ENCODE results near the gene MANBA.

Gene MANBA

DNA sequence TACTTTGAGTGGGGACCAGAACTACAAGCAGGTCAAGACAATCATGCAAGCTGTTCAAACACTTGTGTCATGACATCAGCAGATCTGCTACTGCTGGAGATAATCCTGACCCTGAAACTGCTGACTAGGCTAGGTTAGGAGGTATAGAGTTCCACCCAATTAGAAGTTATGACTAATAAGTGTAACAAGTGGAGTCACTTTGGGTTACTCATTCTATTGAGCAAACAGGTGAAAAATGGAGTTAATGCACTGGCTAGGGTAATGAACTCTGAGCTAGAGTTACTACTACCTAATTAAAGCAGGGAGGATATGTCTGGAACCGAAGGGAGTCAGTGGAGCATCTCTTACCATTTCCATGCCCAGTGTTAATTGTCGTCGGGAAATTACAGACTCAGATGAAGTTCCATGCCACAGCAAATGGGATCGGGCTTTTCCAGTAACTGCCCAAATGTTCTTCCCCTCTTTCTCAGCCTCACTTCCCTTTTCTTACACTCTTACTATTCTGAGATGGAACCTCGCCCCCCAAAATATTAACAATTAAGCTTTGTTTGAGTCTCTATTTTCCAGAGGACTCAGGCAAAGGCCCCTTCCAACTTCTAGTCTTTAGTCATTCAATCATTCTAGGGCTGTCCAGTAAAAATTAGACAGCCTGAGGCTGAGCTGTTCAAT is 19.8 kb upstream of the MANBA start:
- Histone ChIP-seq H3K27me3 (ENCODE audit: control insufficient read depth, low read length) (peaks cover 6% of the 10 kb centered on the region; the same call in 1 of the 2 replicates), H3K4me2 (ENCODE audit: low read length) (no peak overlapping the region), H3F3A (ENCODE audit: control insufficient read depth, insufficient read depth) (no peaks in the 10 kb centered on the region), H3K79me2 (ENCODE audit: control insufficient read depth, low read length) (no peaks in the 10 kb centered on the region), H3K9me3 (ENCODE audit: control insufficient read depth, insufficient read depth, low read length) (no peaks in the 10 kb centered on the region), H3K4me1 (ENCODE audit: control insufficient read depth, low read length) (no peaks in the 10 kb centered on the region), H3K9me2 (replicated peaks; ENCODE audit: control insufficient read depth, low read length) (no peaks in the 10 kb centered on the region), H4K20me1 (ENCODE audit: control insufficient read depth, insufficient read depth, low read depth, low read length) (no peaks in the 10 kb centered on the region), H3K27ac (ENCODE audit: low read depth, low read length) (no peak overlapping the region), H3K4me3 (ENCODE audit: low read length) (no peak overlapping the region), H3K36me3 (ENCODE audit: control insufficient read depth, low read length) (no peaks in the 10 kb centered on the region)
- TF ChIP-seq, protein P1, sequence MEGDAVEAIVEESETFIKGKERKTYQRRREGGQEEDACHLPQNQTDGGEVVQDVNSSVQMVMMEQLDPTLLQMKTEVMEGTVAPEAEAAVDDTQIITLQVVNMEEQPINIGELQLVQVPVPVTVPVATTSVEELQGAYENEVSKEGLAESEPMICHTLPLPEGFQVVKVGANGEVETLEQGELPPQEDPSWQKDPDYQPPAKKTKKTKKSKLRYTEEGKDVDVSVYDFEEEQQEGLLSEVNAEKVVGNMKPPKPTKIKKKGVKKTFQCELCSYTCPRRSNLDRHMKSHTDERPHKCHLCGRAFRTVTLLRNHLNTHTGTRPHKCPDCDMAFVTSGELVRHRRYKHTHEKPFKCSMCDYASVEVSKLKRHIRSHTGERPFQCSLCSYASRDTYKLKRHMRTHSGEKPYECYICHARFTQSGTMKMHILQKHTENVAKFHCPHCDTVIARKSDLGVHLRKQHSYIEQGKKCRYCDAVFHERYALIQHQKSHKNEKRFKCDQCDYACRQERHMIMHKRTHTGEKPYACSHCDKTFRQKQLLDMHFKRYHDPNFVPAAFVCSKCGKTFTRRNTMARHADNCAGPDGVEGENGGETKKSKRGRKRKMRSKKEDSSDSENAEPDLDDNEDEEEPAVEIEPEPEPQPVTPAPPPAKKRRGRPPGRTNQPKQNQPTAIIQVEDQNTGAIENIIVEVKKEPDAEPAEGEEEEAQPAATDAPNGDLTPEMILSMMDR (IDR thresholded peaks at IDR 0.05; ENCODE audit: low read depth, low read length, poor library complexity, severe bottlenecking) = no peak
- TF ChIP-seq EZH2phosphoT487 (IDR thresholded peaks at IDR 0.05; ENCODE audit: borderline replicate concordance, low read length) = no peak

GRCh38 chr4:102779204-102779603 is 18.4 kb upstream of the MANBA start:
- no peaks in the 10 kb centered on the region for H3K36me3 ChIP-seq (ENCODE audit: control insufficient read depth, low read length)
- H3K4me2 ChIP-seq (ENCODE audit: low read length) = no peak overlapping the region
- H3K9me3 ChIP-seq (ENCODE audit: control insufficient read depth, insufficient read depth, low read length) = no peaks in the 10 kb centered on the region
- no peaks in the 10 kb centered on the region for H3K79me2 ChIP-seq (ENCODE audit: control insufficient read depth, low read length)
- H3K27ac ChIP-seq (ENCODE audit: low read depth, low read length) = no peak overlapping the region
- no peak overlapping the region for H3K4me3 ChIP-seq (ENCODE audit: low read length)
- no peaks in the 10 kb centered on the region for H3K9me2 ChIP-seq (replicated peaks; ENCODE audit: control insufficient read depth, low read length)
- no peaks in the 10 kb centered on the region for H3K4me1 ChIP-seq (ENCODE audit: control insufficient read depth, low read length)
- H3K27me3 ChIP-seq (ENCODE audit: control insufficient read depth, low read length) = peaks cover 6% of the 10 kb centered on the region; the same call in 1 of the 2 replicates
- no peaks in the 10 kb centered on the region for H3F3A ChIP-seq (ENCODE audit: control insufficient read depth, insufficient read depth)
- TF ChIP-seq, protein P1 (IDR thresholded peaks at IDR 0.05; ENCODE audit: low read depth, low read length, poor library complexity, severe bottlenecking) = no peak
- TF ChIP-seq EZH2phosphoT487 (IDR thresholded peaks at IDR 0.05; ENCODE audit: borderline replicate concordance, low read length) = no peak
- H4K20me1 ChIP-seq (ENCODE audit: control insufficient read depth, insufficient read depth, low read depth, low read length) = no peaks in the 10 kb centered on the region

DNA sequence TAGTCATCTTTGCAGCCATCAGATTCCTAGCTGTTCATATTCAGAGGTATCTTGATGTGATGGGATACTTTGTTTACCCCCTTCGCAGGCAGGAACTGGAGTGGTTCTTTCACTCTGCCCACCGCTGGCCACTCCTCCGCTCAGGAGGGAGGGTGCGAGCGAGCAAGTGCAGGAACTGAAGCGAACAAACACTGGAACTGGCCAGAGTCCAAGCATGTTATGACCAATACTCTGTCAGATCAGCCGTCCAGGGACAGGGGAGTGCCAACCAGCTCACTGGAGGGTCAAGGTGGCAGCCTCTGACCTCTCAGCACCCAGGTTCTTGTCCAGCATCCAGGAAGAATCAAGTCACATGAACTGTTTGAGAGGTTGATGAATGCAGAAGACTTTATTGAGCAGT is 18.0 kb upstream of the MANBA start:
- no peaks in the 10 kb centered on the region for H3K36me3 ChIP-seq (ENCODE audit: control insufficient read depth, low read length)
- no peak overlapping the region for H3K4me3 ChIP-seq (ENCODE audit: low read length)
- H3K27me3 ChIP-seq (ENCODE audit: control insufficient read depth, low read length) = peaks cover 6% of the 10 kb centered on the region; the same call in 1 of the 2 replicates
- no peaks in the 10 kb centered on the region for H3K79me2 ChIP-seq (ENCODE audit: control insufficient read depth, low read length)
- no peaks in the 10 kb centered on the region for H3K9me3 ChIP-seq (ENCODE audit: control insufficient read depth, insufficient read depth, low read length)
- H3K4me2 ChIP-seq (ENCODE audit: low read length) = no peak overlapping the region
- H3K4me1 ChIP-seq (ENCODE audit: control insufficient read depth, low read length) = no peaks in the 10 kb centered on the region
- TF ChIP-seq, protein P1 (IDR thresholded peaks at IDR 0.05; ENCODE audit: low read depth, low read length, poor library complexity, severe bottlenecking) = no peak
- TF ChIP-seq EZH2phosphoT487 (IDR thresholded peaks at IDR 0.05; ENCODE audit: borderline replicate concordance, low read length) = no peak
- no peaks in the 10 kb centered on the region for H3F3A ChIP-seq (ENCODE audit: control insufficient read depth, insufficient read depth)
- no peaks in the 10 kb centered on the region for H4K20me1 ChIP-seq (ENCODE audit: control insufficient read depth, insufficient read depth, low read depth, low read length)
- no peaks in the 10 kb centered on the region for H3K9me2 ChIP-seq (replicated peaks; ENCODE audit: control insufficient read depth, low read length)
- H3K27ac ChIP-seq (ENCODE audit: low read depth, low read length) = no peak overlapping the region

Data from DOHH2 (cell line).